HUES64 (cell line): ENCODE measurements around the gene CALR3.
"Not testable (repeated sequence)": the region's sequence is repeated elsewhere in the genome, so short reads cannot be mapped to it uniquely, and the experiment has no call there.

ENCODE experiments used
- H3K27ac ChIP-seq: 2 replicates; pipeline ENCODE4 v1.7.0; 2013; ENCODE audit warnings: low read depth, low read length, inconsistent platforms
- H3K27me3 ChIP-seq: 2 replicates; pipeline ENCODE4 v1.6.1; 2013; ENCODE audit warnings: mild to moderate bottlenecking, low read length; ENCODE audit not compliant: insufficient read depth
- H3K36me3 ChIP-seq: 2 replicates; pipeline ENCODE4 v1.6.1; 2013; ENCODE audit warnings: mild to moderate bottlenecking, low read length; ENCODE audit not compliant: insufficient read depth
- H3K4me1 ChIP-seq: 2 replicates; pipeline ENCODE4 v1.6.1; 2013; ENCODE audit warnings: mild to moderate bottlenecking, low read length, moderate library complexity; ENCODE audit not compliant: insufficient read depth
- H3K4me3 ChIP-seq: 2 replicates; pipeline ENCODE4 v1.5.1; 2013; ENCODE audit warnings: mild to moderate bottlenecking, low read length, moderate library complexity
- H3K9ac ChIP-seq: 2 replicates; pipeline ENCODE4 v1.6.1; 2013; ENCODE audit warnings: mild to moderate bottlenecking, low read depth, low read length
- H3K9me3 ChIP-seq: 2 replicates; pipeline ENCODE4 v1.6.1; 2013; ENCODE audit warnings: low read depth, low read length; ENCODE audit not compliant: insufficient read depth
- WGBS: fragments of 150-250, 120-280 bp; methylation state at CpG from one replicate; pipeline ENCODE4 v1.1.7; 2013; ENCODE audit warnings: missing lambda C conversion rate; 5-methylcytosine and 5-hydroxymethylcytosine counted together

CALR3 gene

GRCh38 chr19:16514383-16515019, 18.5 kb upstream of the CALR3 start:
- Histone ChIP-seq H3K9me3 (no peaks in the 10 kb centered on the region), H3K27ac (no peak overlapping the region), H3K9ac (no peak overlapping the region), H3K27me3 (no peaks in the 10 kb centered on the region), H3K4me1 (no peaks in the 10 kb centered on the region), H3K4me3 (no peak overlapping the region), H3K36me3 (peaks cover 51% of the 10 kb centered on the region)
- 92% methylated on average over 24 of the region's 24 CpGs for WGBS

DNA sequence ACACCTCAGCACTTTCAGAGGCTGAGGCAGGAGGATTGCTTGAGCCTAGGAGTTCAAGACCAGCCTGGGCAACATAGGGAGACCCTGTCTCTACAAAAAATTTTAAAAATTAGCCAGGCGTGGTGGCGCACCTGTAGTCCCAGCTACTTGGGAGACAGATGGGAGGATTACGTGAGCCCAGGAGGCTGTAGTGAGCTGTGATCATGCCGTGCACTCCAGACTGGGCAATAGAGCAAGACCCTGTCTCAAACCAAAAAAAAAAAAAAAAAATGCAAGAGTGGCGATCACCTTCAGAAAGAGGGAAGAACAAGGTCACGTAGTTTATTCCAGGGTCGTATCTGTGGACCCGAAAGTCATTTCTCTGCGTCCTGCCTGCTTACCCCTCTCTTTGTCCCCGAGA, 16.6 kb upstream of the CALR3 start:
- not testable (repeated sequence) for H3K4me3 ChIP-seq, H3K27ac ChIP-seq, H3K9ac ChIP-seq, H3K27me3 ChIP-seq, H3K4me1 ChIP-seq, H3K9me3 ChIP-seq
- WGBS: 97% methylated on average over 10 of the region's 10 CpGs
- H3K36me3 ChIP-seq: peaks cover 37% of the 10 kb centered on the region

DNA sequence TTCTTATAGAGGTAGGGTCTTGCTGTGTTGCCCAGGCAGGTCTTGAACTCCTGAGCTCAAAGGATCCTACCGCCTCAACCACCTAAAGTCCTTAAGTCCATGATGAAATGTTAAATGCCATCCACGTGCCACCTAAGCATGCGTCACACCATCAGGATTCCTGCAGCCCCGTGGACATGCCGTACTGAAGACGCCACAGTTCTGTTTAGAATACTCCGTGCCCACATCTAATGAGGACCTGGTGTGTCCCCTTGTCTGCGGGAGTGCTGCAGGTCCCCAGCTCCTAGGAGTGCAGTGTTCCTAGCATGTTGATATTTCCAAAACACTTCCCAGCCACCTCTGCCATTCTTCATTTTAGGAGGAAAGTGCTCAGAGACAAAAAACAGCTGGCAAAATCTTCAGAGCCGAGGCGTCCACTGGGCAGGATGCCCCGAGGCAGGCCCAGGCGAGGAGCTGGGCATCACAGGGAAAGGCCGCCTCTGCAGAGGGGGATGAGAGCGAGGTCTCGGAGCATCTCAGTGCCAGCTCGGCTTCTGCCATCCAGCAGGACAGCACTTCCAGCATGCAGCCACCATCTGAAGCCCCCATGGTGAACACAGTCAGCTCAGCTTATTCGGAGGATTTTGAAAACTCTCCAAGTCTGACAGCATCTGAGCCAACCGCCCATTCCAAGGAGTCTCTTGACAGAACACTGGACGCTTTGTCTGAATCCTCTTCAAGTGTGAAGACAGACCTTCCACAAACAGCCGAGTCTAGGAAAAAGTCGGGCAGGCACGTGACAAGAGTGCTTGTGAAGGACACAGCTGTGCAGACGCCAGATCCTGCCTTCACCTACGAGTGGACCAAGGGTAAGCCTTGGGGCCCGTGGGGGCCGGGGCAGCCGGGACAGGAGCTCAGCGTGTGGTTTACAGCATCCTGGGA, 13.4 kb upstream of the CALR3 start:
- WGBS: 95% methylated on average over 28 of the region's 28 CpGs
- no peak overlapping the region for H3K4me3 ChIP-seq
- H3K9me3 ChIP-seq: no peaks in the 10 kb centered on the region
- no peaks in the 10 kb centered on the region for H3K4me1 ChIP-seq
- no peaks in the 10 kb centered on the region for H3K27me3 ChIP-seq
- H3K27ac ChIP-seq: no peak overlapping the region
- H3K36me3 ChIP-seq: peaks cover 28% of the 10 kb centered on the region
- H3K9ac ChIP-seq: no peak overlapping the region

- H3K4me1 ChIP-seq: no peaks in the 10 kb centered on the region
- whole genome bisulfite sequencing: 97% methylated on average over 5 of the region's 5 CpGs
- no peak overlapping the region for H3K9ac ChIP-seq
- no peak overlapping the region for H3K4me3 ChIP-seq
- H3K9me3 ChIP-seq: no peaks in the 10 kb centered on the region
- no peak overlapping the region for H3K27ac ChIP-seq
- no peaks in the 10 kb centered on the region for H3K27me3 ChIP-seq
- peaks cover 36% of the 10 kb centered on the region for H3K36me3 ChIP-seq
These were observed 12.6 kb upstream of the CALR3 start for GRCh38 chr19:16508546-16508945.

GRCh38 chr19:16506961-16507360, 11.0 kb upstream of the CALR3 start:
- WGBS: 97% methylated on average over 6 of the region's 6 CpGs
- no peak overlapping the region for H3K9ac ChIP-seq

DNA sequence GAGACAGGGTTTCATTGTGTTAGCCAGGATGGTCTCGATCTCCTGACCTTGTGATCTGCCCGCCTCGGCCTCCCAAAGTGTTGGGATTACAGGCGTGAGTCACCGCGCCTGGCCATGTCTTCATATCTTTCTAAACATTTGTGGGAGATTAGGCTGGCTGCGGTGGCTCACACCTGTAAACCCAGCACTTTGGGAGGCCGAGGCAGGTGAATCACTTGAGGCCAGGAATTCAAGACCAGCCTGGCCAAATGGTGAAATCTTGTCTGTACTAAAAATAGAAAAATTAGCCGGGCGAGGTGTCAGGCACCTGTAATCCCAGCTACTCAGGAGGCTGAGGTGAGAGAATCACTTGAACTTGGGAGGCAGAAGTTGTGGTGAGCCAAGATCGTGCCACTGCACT, 10.2 kb upstream of the CALR3 start:
- H3K36me3 ChIP-seq: peaks cover 39% of the 10 kb centered on the region
- H3K4me3 ChIP-seq, H3K27me3 ChIP-seq, H3K4me1 ChIP-seq, H3K9ac ChIP-seq, H3K9me3 ChIP-seq, H3K27ac ChIP-seq: not testable (repeated sequence)
- WGBS: 94% methylated on average over 11 of the region's 11 CpGs

More at GRCh38 chr19:16506961-16507360, 11.0 kb upstream of the CALR3 start:
- no peaks in the 10 kb centered on the region for H3K27me3 ChIP-seq
- no peak overlapping the region for H3K27ac ChIP-seq
- no peak overlapping the region for H3K4me3 ChIP-seq
- H3K9me3 ChIP-seq: no peaks in the 10 kb centered on the region
- H3K4me1 ChIP-seq: no peaks in the 10 kb centered on the region
- H3K36me3 ChIP-seq: peaks cover 38% of the 10 kb centered on the region

GRCh38 chr19:16504271-16504670, 8.3 kb upstream of the CALR3 start:
- 93% methylated on average over 3 of the region's 3 CpGs for WGBS
- H3K27me3 ChIP-seq: no peaks in the 10 kb centered on the region

DNA sequence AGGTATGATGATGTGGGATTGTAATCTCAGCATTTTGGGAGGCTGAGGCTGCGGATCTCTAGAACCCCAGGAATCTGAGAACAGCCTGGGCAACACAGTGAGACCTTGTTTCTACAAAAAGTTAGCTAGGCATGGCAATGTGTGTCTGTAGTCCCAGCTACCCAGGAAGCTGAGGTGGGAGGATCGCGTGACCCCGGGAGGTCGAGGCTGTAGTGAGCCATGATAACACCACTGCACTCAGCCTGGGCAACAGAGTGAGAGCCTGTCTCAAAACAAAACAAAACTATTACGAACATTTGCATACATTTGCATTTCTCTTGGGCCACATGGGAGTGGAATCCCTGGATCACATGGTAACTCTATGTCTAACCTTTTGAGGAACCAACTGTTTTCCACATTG, 1.9 kb upstream of the CALR3 start:
- 84% methylated on average over 6 of the region's 6 CpGs for WGBS
- H3K27ac ChIP-seq: no peak overlapping the region
- H3K4me1 ChIP-seq: no peaks in the 10 kb centered on the region
- H3K9me3 ChIP-seq: no peaks in the 10 kb centered on the region
- H3K27me3 ChIP-seq: no peaks in the 10 kb centered on the region
- H3K36me3 ChIP-seq: peaks cover 11% of the 10 kb centered on the region
- no peak overlapping the region for H3K9ac ChIP-seq
- H3K4me3 ChIP-seq: no peak overlapping the region

More at GRCh38 chr19:16504271-16504670, 8.3 kb upstream of the CALR3 start:
- Histone ChIP-seq H3K36me3 (peaks cover 31% of the 10 kb centered on the region), H3K9me3 (no peaks in the 10 kb centered on the region), H3K9ac (no peak overlapping the region), H3K4me1 (no peaks in the 10 kb centered on the region), H3K27ac (no peak overlapping the region), H3K4me3 (no peak overlapping the region)

- Histone ChIP-seq H3K27me3 (no peaks in the 10 kb centered on the region), H3K27ac (no peak overlapping the region), H3K36me3 (peaks cover 5% of the 10 kb centered on the region)
These were observed 1.1 kb upstream of the CALR3 start for GRCh38 chr19:16497042-16497441.

GRCh38 chr19:16496613-16496983, 631 bp upstream of the CALR3 start:
- Histone ChIP-seq H3K27me3 (no peaks in the 10 kb centered on the region), H3K9me3 (no peaks in the 10 kb centered on the region), H3K27ac (no peak overlapping the region), H3K4me3 (peak overlapping the region; percentile 73), H3K36me3 (peaks cover 5% of the 10 kb centered on the region), H3K9ac (peak overlapping the region; percentile 43), H3K4me1 (no peaks in the 10 kb centered on the region)
- WGBS: 67% methylated on average over 11 of the region's 16 CpGs

More at GRCh38 chr19:16497042-16497441, 1.1 kb upstream of the CALR3 start:
- Histone ChIP-seq H3K9me3 (no peaks in the 10 kb centered on the region), H3K4me3 (peak overlapping the region; percentile 73; the same call in 1 of the 2 replicates), H3K4me1 (no peaks in the 10 kb centered on the region), H3K9ac (no peak overlapping the region)
- 95% methylated on average over 12 of the region's 12 CpGs for WGBS

DNA sequence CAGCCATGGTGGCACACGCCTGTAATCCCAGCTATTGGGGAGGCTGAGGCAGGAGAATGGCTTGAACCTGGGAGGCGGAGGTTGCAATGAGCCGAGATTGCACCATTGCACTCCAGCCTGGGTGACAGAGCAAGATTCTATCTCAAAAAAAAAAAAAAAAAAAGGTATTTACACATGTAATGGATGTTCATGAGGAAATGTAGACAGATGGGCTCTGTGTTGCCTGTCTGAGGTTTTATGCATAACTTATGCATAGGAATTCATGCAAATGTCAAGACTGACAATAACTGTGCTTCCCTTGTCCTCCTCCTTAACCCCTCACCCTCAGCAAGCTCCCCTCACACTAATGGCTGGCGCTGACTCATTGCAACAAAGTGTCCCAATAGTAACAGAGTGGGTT, 9.5 kb downstream of the CALR3 start:
- H3K36me3 ChIP-seq, H3K9ac ChIP-seq, H3K4me3 ChIP-seq, H3K4me1 ChIP-seq, H3K9me3 ChIP-seq, H3K27me3 ChIP-seq, H3K27ac ChIP-seq: not testable (repeated sequence)
- 97% methylated on average over 3 of the region's 4 CpGs for WGBS
